ENCODE data around the gene PSMC5.
"Not testable (repeated sequence)": the region's sequence is repeated elsewhere in the genome, so short reads cannot be mapped to it uniquely, and the experiment has no call there.

The PSMC5 gene

DNA sequence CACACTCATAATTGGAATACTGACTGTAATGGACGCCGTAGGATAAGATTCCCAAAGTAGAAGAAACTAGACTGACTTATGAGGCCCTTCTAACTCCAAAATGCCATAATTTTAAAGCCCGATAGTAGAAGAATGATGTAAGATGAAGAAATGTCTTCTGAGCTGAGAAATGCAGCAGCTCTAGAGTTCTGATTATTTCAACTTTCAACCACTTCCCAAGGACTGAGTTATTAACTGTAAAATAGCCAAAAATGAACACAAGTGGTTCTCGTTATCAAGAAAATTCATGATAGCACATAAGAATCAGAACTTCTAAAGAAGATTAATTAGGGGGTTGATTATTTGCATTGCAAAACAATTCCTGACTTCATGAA lies 43.0 kb downstream of the PSMC5 start:
- DNase-seq (ENCODE audit: low read depth in 2 of 2) = not testable (repeated sequence)

DNA sequence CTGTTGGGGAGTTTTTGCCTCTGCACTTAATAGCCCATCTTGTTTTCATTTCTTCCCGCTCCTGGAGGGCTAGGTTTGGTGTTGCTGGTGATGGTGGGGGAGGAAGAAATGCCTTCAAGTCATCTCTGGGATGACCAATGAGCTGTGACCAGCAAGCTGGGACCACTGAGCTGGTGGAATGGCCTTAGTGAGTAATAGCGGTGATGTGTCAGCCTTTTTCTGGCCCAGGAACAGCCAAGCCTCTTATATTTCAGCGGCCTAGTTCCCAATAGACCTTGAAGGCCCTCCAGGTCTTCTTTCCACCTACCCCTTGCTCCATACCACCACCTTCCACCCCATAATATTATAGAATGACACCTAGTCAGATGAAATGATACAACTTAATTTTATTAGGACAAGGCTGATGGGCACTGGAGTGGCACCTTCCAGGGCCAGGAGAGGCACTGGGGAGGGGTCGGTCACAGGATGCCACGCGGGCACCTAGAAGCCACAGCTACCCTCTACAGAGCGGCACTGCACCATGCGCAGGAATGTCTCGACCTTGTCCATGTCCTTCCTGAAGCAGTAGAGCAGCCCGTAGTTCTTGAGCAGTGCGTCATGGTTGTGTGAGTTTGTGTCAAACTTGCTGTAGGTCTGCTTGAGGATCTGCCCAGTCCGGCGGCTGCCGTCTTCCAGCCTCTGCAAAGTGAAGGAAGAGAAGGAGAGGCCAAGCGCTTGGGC lies 44.6 kb downstream of the PSMC5 start:
- DNase-seq (ENCODE audit: low read depth in 2 of 2) = not testable (repeated sequence)

- not testable (repeated sequence) for DNase-seq (ENCODE audit: low read depth in 2 of 2)
Observed at GRCh38 chr17:63873577-63873976, 46.3 kb downstream of the PSMC5 start, which contains the start of gene CSH2. Gene CSH2 (minus strand): TSS chr17:63873677. CDS start chr17:63873614, 63 bp downstream.

GRCh38 chr17:63874061-63874626 lies 46.9 kb downstream of the PSMC5 start:
- DNase-seq (ENCODE audit: low read depth in 2 of 2) = not testable (repeated sequence)

DNA sequence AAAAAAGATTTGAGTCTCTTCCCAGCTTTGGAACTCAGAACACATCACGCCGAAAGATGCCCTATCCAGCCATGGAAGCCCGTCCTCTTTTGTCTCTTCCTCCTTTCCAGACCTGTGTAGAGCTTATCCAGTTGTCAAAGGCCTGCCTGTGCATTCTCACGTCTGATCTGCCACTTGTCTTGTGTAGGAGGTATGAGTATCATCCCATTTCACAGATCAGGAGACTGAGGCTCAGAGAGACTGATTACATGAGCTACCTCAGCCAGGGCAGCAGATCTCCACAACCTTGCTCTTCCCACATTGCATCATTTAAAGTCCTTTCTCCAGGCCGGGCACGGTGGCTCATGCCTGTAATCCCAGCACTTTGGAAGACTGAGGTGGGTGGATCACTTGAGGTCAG lies 47.5 kb downstream of the PSMC5 start:
- not testable (repeated sequence) for DNase-seq (ENCODE audit: low read depth in 2 of 2)

DNA sequence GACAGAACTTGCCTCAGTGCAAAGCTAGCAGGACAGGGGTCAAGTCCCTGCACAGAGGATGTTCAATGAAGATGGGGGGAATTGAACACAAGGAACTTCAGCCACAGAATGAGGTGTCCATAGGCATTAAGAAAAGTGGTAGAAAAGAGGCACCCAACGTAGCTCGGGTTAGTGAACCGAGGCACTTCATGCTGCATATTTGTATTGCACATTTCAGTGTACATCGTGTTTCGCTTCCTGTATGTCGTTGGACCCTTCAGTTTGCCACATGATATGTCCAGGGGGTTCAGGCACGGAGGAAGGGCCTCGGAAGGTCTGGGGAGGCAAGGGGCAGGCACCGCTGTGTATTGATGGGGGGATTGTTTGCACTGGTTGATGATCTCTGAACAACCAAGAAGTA lies 51.2 kb downstream of the PSMC5 start:
- not testable (repeated sequence) for DNase-seq (ENCODE audit: low read depth in 2 of 2)

DNA sequence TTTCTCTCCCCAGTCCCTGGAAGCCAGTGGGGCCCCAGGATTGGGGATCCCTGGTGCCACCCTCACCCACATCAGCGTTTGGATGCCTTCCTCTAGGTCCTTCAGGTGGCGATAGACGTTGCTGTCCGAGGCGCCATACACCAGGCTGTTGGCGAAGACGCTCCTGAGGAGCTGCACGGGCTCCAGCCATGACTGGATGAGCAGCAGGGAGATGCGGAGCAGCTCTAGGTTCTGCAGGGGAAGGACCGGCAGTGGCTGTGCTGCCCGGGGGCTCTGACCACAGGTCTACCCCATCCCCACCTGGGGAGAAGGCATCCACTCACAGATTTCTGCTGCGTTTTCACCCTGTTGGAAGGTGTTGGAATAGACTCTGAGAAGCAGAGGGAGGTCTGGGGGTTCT lies 53.5 kb downstream of the PSMC5 start:
- DNase-seq (ENCODE audit: low read depth in 2 of 2) = no peak

- DNase-seq (ENCODE audit: low read depth in 2 of 2) = not testable (repeated sequence)
Observed at GRCh38 chr17:63881337-63881736, 54.1 kb downstream of the PSMC5 start.

All from stimulated activated CD4-positive, alpha-beta T cell treated with anti-CD3 and anti-CD28 coated beads, Interleukin-1b, Interleukin-23, amount 100 ng/mL, for 4 hours (primary cell).